NCI-H2107 treated with DMSO at 0.1 percent for 48 hours (cell line): ENCODE results near the gene CSF3R.
A peak's percentile ranks its signal among the peaks of the same experiment; 100 is the strongest.

ENCODE experiments used
- DNase-seq: peaks from one replicate; lab custom pipeline; 2025; ENCODE audit not compliant: unreplicated experiment; lab: John Stamatoyannopoulos, UW

CSF3R gene

GRCh38 chr1:36421649-36422048 is 61.1 kb downstream of the CSF3R start:
- DNase-seq = no peak

DNA sequence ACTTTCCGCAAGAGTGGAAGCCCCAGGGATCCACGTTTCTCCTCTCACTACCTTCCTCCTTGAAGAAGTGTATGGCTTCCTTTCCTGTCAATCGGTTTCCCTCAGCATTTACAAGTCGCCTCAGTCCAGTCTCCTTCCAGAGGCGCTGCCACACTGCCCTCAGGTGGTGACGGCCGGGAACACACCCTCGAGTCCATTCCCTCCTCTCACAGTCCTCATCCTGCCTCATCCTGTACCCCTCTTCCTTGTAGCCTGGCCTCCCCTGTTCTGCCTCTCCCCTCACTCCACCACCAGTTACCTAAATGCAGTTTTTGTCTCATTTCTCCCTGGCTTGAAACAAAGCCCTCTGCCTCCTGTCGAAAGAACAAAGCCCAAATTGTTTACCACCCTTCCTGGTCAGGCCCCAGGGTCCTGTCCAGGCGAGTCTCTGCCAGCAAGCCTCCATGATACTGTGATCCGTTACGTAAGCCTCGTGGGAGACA is 61.8 kb downstream of the CSF3R start:
- DNase-seq = peak; percentile 44

DNA sequence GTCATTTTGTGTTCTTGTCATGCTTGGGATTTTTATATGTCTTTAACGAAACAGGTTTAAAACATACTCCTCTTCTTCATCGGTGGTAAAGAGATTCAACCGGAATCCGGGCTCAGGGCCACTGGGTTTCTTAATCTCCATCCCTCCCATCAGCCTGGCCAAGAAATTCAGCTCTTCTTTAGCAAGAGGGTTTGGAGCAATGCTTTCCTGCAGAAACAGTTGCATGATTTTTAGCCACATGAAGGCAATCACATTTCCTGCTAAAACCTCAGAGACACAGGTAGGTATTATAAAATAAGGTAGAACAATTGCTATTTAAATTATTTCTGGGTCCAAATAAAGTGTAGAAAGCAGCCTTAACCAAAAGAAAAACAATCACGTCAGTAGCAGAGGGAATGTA is 62.3 kb downstream of the CSF3R start:
- DNase-seq = no peak

GRCh38 chr1:36419569-36419968 is 63.1 kb downstream of the CSF3R start:
- no peak for DNase-seq

DNA sequence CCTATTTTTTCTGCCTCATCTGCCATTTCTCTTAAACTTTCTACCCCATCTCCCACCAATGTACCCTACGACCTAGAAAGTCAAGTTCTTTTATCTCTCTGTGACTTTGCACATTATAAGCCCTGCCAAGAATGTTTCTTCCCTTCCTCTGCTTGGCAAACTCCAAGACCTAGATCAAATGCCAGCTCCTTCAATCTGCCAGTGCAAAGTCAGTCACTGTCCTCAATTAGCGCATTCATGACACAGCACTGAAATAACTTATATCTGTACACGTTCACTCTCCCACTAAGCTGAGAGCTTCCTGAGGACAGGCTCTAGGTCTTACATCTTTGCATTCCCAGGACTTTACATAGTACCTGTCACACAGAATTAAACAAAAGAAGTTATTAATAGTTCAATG is 63.6 kb downstream of the CSF3R start:
- DNase-seq = no peak

DNA sequence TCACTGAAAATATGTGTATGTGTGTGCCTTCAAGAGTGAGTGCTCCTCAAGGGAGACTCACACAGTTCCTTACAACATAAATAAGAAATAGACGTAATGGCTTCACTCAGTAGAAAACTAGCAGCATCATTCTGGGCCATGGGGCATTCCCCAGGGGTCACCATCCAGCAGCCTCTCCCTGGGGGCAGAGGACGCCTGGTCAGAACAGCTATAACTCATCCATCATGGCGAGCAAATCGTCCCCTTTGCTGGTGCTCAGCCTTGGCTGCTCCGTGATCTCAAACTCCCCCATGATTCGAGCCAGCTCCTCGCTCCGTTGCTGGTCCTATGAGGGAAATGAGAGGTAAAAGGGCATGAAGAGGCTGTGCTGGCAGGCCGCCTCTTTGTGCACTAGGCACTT is 64.8 kb downstream of the CSF3R start:
- DNase-seq = no peak
